ENCODE results near the gene TOB2.
"Not testable (repeated sequence)": the region's sequence is repeated elsewhere in the genome, so short reads cannot be mapped to it uniquely, and the experiment has no call there.

The TOB2 gene

DNA sequence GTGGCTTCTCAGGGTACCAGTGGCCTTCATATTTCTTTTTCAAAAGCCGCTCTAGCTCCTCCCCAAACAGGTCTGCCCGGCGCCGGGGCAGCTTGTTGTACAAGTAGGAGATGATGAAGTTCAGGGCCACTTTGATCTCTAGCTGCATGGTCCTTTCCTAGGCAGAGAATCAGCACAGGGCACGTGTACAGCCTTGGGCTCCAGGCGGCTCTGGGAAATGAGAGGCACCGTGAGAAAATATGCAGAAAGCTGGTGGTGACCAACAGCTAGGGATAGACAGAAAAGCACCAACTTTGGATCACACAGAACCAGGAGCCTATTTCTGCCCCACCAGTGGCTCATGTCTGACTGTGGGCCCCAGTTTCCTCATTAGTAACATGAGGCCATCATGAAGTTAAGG is 9.4 kb downstream of the TOB2 start:
- H3K9me3 ChIP-seq (ENCODE audit: low read depth, low read length) = no peaks in the 10 kb centered on the region
- DNase-seq (ENCODE audit: low read depth, low spot score) = no peak
- H3K36me3 ChIP-seq (ENCODE audit: insufficient read depth, low read length) = peaks cover 37% of the 10 kb centered on the region
- no peak overlapping the region for H3K9ac ChIP-seq (ENCODE audit: insufficient read length)
- H3K4me3 ChIP-seq = no peak overlapping the region
- TF ChIP-seq EZH2 (IDR thresholded peaks at IDR 0.05) = no peak
- TF ChIP-seq FOXP2 (optimal IDR thresholded peaks at IDR 0.05; ENCODE audit: control extremely low read depth, extremely low read length, insufficient read depth) = no peak
- TF ChIP-seq POLR2AphosphoS5 (IDR thresholded peaks at IDR 0.05; ENCODE audit: borderline replicate concordance, low read depth, low read length) = no peak
- H3K27ac ChIP-seq = no peak overlapping the region

GRCh38 chr22:41436322-41437113 is 10.1 kb downstream of the TOB2 start:
- DNase-seq (ENCODE audit: low read depth, low spot score) = no peak
- H3K9ac ChIP-seq (ENCODE audit: insufficient read length) = no peak overlapping the region
- no peak overlapping the region for H3K27ac ChIP-seq
- H3K9me3 ChIP-seq (ENCODE audit: low read depth, low read length) = no peaks in the 10 kb centered on the region
- H3K4me3 ChIP-seq = no peak overlapping the region
- H3K36me3 ChIP-seq (ENCODE audit: insufficient read depth, low read length) = peaks cover 34% of the 10 kb centered on the region
- no peak for TF ChIP-seq FOXP2 (optimal IDR thresholded peaks at IDR 0.05; ENCODE audit: control extremely low read depth, extremely low read length, insufficient read depth)
- no peak for TF ChIP-seq EZH2 (IDR thresholded peaks at IDR 0.05)
- no peak for TF ChIP-seq POLR2AphosphoS5 (IDR thresholded peaks at IDR 0.05; ENCODE audit: borderline replicate concordance, low read depth, low read length)

DNA sequence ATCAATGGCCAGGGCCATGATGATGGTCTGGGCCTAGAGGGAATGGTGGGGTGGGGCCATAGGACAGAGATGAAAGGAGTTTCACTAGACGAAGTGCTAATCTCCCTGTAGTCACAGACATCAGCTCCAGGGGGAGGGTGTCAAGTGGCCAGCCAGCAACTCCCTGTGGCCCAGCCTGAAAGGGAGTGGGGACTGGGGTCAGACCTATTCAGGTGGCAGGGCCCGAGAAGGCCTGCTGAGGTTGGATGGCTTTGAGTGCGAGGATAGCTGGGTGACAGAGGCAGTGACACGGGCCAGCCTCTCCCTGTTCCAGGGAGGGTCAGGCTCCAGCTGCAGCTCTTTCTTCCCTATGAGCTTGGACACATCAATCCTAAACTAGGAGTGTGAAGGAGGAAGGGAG is 11.0 kb downstream of the TOB2 start:
- no peak overlapping the region for H3K27ac ChIP-seq
- DNase-seq (ENCODE audit: low read depth, low spot score) = no peak
- no peaks in the 10 kb centered on the region for H3K9me3 ChIP-seq (ENCODE audit: low read depth, low read length)
- no peak overlapping the region for H3K4me3 ChIP-seq
- H3K36me3 ChIP-seq (ENCODE audit: insufficient read depth, low read length) = peaks cover 29% of the 10 kb centered on the region
- TF ChIP-seq POLR2AphosphoS5 (IDR thresholded peaks at IDR 0.05; ENCODE audit: borderline replicate concordance, low read depth, low read length) = no peak
- TF ChIP-seq EZH2 (IDR thresholded peaks at IDR 0.05) = no peak
- TF ChIP-seq FOXP2 (optimal IDR thresholded peaks at IDR 0.05; ENCODE audit: control extremely low read depth, extremely low read length, insufficient read depth) = no peak
- H3K9ac ChIP-seq (ENCODE audit: insufficient read length) = no peak overlapping the region

DNA sequence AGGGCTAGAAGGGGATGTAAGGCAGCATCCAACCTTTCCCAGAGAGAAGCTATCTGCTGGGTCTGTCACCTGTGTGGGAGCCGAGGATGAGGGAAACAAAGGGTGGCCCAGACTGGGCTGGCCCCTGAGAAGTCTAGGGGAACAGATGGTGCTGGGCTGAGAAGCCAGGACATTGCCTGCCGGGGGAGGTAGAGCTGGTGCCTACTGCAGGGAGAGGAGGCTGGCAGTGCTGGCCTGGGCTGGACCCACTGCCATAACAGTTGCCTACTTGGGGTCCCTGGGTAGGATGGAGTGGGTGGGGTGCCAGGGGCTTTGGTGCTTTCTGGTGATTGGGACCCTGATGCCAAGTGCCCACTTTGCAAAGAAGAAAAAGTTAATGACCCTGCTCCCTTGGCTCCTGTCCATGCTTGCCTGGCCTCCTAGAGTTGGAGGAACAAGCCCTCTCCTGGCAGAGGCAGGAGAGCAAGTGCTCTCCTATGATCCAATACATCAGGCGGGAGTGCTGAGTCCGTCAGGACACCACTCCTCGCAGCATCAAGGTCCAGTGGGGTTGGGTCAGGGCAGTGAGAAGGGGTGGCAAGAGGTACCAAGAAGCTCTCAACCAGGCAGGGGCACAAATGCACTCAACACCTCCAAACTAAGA is 12.1 kb downstream of the TOB2 start:
- DNase-seq (ENCODE audit: low read depth, low spot score); H3K9ac ChIP-seq (ENCODE audit: insufficient read length); H3K9me3 ChIP-seq (ENCODE audit: low read depth, low read length); H3K4me3 ChIP-seq; H3K27ac ChIP-seq: not testable (repeated sequence)
- peaks cover 29% of the 10 kb centered on the region for H3K36me3 ChIP-seq (ENCODE audit: insufficient read depth, low read length)

DNA sequence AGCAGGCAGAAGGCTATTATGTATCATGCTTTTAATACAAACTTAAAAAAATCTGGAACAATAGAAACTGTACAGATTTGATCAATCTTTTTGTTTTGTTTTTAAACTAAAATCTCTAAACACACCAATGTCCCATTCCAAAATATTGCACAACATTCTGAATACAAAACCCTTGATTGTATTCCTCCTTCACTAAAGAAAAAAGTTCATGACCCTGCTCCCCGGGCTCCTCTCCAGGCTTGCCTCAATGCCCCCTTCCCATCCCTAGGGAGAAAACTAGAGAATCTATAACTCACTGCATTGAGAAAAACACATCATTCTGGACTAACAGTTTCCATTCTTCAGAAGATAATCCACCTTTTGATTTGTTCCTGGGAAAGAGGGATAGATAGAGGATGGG is 13.1 kb downstream of the TOB2 start:
- H3K9ac ChIP-seq (ENCODE audit: insufficient read length); H3K9me3 ChIP-seq (ENCODE audit: low read depth, low read length); DNase-seq (ENCODE audit: low read depth, low spot score); H3K27ac ChIP-seq; H3K4me3 ChIP-seq: not testable (repeated sequence)
- peaks cover 29% of the 10 kb centered on the region for H3K36me3 ChIP-seq (ENCODE audit: insufficient read depth, low read length)

- TF ChIP-seq POLR2AphosphoS5 (IDR thresholded peaks at IDR 0.05; ENCODE audit: borderline replicate concordance, low read depth, low read length) = no peak
- TF ChIP-seq FOXP2 (optimal IDR thresholded peaks at IDR 0.05; ENCODE audit: control extremely low read depth, extremely low read length, insufficient read depth) = no peak
- TF ChIP-seq EZH2 (IDR thresholded peaks at IDR 0.05) = no peak
- H3K9ac ChIP-seq (ENCODE audit: insufficient read length) = no peak overlapping the region
- no peak for DNase-seq (ENCODE audit: low read depth, low spot score)
- no peaks in the 10 kb centered on the region for H3K9me3 ChIP-seq (ENCODE audit: low read depth, low read length)
- H3K4me3 ChIP-seq = no peak overlapping the region
- no peak overlapping the region for H3K27ac ChIP-seq
- H3K36me3 ChIP-seq (ENCODE audit: insufficient read depth, low read length) = peaks cover 21% of the 10 kb centered on the region
These were observed 14.9 kb downstream of the TOB2 start for GRCh38 chr22:41431656-41432055.

DNA sequence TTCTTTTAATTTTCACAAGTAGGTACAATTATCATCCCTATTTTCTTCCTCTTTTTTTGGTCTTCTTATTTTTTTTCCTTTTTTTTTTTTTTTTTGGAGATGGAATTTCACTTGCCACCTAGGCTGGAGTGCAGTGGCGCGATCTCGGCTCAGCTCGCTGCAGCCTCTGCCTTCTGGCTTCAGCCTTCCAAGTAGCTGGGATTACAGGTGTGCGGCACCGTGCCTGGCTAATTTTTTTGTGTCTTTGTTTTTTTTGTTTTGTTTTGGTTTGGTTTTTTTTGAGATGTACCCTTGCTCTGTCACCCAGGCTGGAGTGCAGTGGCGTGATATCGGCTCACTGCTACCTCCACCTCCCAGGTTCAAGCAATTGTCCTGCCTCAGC is 16.7 kb downstream of the TOB2 start:
- DNase-seq (ENCODE audit: low read depth, low spot score) = no peak
- H3K27ac ChIP-seq = no peak overlapping the region
- no peak overlapping the region for H3K4me3 ChIP-seq
- no peaks in the 10 kb centered on the region for H3K9me3 ChIP-seq (ENCODE audit: low read depth, low read length)
- no peak overlapping the region for H3K9ac ChIP-seq (ENCODE audit: insufficient read length)
- peaks cover 4% of the 10 kb centered on the region for H3K36me3 ChIP-seq (ENCODE audit: insufficient read depth, low read length)
- TF ChIP-seq FOXP2 (optimal IDR thresholded peaks at IDR 0.05; ENCODE audit: control extremely low read depth, extremely low read length, insufficient read depth) = no peak
- TF ChIP-seq POLR2AphosphoS5 (IDR thresholded peaks at IDR 0.05; ENCODE audit: borderline replicate concordance, low read depth, low read length) = no peak
- TF ChIP-seq EZH2 (IDR thresholded peaks at IDR 0.05) = no peak

GRCh38 chr22:41429232-41429950 is 17.2 kb downstream of the TOB2 start:
- Histone ChIP-seq H3K9ac (ENCODE audit: insufficient read length) (no peak overlapping the region), H3K36me3 (ENCODE audit: insufficient read depth, low read length) (no peaks in the 10 kb centered on the region; the same call in 1 of the 2 replicates), H3K9me3 (ENCODE audit: low read depth, low read length) (no peaks in the 10 kb centered on the region), H3K4me3 (no peak overlapping the region), H3K27ac (no peak overlapping the region)
- TF ChIP-seq EZH2 (IDR thresholded peaks at IDR 0.05) = no peak
- no peak for TF ChIP-seq FOXP2 (optimal IDR thresholded peaks at IDR 0.05; ENCODE audit: control extremely low read depth, extremely low read length, insufficient read depth)
- TF ChIP-seq POLR2AphosphoS5 (IDR thresholded peaks at IDR 0.05; ENCODE audit: borderline replicate concordance, low read depth, low read length) = no peak
- DNase-seq (ENCODE audit: low read depth, low spot score) = no peak

Data from SK-N-MC (cell line).